ENCODE measurements around the gene GIMD1. TPM values are rescaled to one million over a fixed set of nuclear protein-coding genes. Genes with fewer than 3 reads are reported as not detected.

Gene GIMD1
- total and polyA plus RNA-seq, 9 of the 15 experiments (the other 6 are each of a cell fraction or from before 2014, with no cell fraction given) = not detected

DNA sequence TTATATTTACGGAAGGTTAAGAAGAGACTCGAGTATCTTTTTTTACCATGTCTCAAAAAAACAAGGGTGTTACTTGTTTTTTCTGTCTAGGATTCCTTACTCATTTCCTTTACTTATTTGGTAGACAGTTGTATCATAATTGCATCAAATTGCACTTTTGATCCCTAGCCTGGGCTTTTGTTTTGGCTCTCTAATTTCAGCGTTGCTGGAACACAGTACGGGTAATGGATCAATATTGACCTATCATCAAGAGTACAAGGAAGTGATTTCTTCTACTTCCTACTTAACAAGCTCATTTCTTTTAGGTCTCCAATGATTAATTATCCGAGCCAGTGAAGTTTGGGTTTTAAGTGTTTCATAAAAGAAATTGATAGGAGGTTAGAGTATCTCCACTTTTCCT lies 35.4 kb downstream of the GIMD1 start:
- Histone ChIP-seq H3K36me3 (ENCODE audit: control insufficient read depth, insufficient read depth, low read length) (peaks cover 94% of the 10 kb centered on the region), H3K4me2 (ENCODE audit: insufficient read depth, low read length) (no peak overlapping the region), H3K27me3 (ENCODE audit: control insufficient read depth in 2 of 2, insufficient read depth in 2 of 2, low read length in 2 of 2) (no peaks in the 10 kb centered on the region), H3K4me1 (replicated peaks in 1 of 2; ENCODE audit: control insufficient read depth in 2 of 2, insufficient read depth in 2 of 2, low read length in 2 of 2) (no peaks in the 10 kb centered on the region), H3K9me3 (replicated peaks; ENCODE audit: control insufficient read depth, insufficient read depth, low read depth, low read length) (peaks cover 1% of the 10 kb centered on the region; the same call in 1 of the 2 replicates), H3K27ac (ENCODE audit: extremely low read depth, low read depth, low read length) (no peak overlapping the region), H3K79me2 (ENCODE audit: control insufficient read depth, insufficient read depth, low read length) (no peaks in the 10 kb centered on the region), H2AFZ (ENCODE audit: low read depth, low read length) (no peak overlapping the region), H3K9ac (ENCODE audit: insufficient read depth in 1 of 2, low read depth in 2 of 2, low read length in 2 of 2) (no peak overlapping the region), H3K9me1 (ENCODE audit: control insufficient read depth, insufficient read depth, low read length) (no peaks in the 10 kb centered on the region), H3K4me3 (no peak overlapping the region), H4K20me1 (replicated peaks; ENCODE audit: control insufficient read depth, insufficient read depth, low read length) (no peaks in the 10 kb centered on the region)
- in situ Hi-C loops (cut with MboI) (no loop called here), intact Hi-C loops (cut with micrococcal nuclease) (no loop called here)
- ChIA-PET CTCF (ENCODE audit: low intra/inter-chr PET ratio) (no interaction called here), POLR2A (no interaction called here)
- ATAC-seq (no peak), DNase-seq (ENCODE audit: extremely low read depth in 1 of 4, low spot score in 3 of 4) (no peak), FAIRE-seq (no peak)
- TF ChIP-seq ELF1 (tag; IDR thresholded peaks at IDR 0.05) = no peak
- no peak for TF ChIP-seq ZNF407 (IDR thresholded peaks at IDR 0.05; ENCODE audit: low read depth)
- TF ChIP-seq NCOA1 (IDR thresholded peaks at IDR 0.05; ENCODE audit: low read depth) = no peak
- no peak for TF ChIP-seq E2F6 (IDR thresholded peaks at IDR 0.05; ENCODE audit: borderline replicate concordance in 1 of 2, extremely low read depth in 1 of 2, insufficient read depth in 1 of 2, insufficient read length in 1 of 2, low read depth in 1 of 2, low read length in 1 of 2, poor library complexity in 1 of 2, severe bottlenecking in 1 of 2)
- TF ChIP-seq EP400 (IDR thresholded peaks at IDR 0.05) = no peak
- no peak for TF ChIP-seq GABPA (tag; conservative IDR thresholded peaks at IDR 0.05; ENCODE audit: low read depth)
- TF ChIP-seq GATAD2A (IDR thresholded peaks at IDR 0.05) = no peak
- no peak for TF ChIP-seq ARNT (IDR thresholded peaks at IDR 0.05)
- TF ChIP-seq POLR3A (IDR thresholded peaks at IDR 0.05; ENCODE audit: borderline replicate concordance, extremely low read depth, insufficient read depth, insufficient read length) = no peak
- TF ChIP-seq, protein P1, sequence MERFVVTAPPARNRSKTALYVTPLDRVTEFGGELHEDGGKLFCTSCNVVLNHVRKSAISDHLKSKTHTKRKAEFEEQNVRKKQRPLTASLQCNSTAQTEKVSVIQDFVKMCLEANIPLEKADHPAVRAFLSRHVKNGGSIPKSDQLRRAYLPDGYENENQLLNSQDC (CRISPR knock-in tag; IDR thresholded peaks at IDR 0.05) = no peak
- TF ChIP-seq IFI16 (CRISPR knock-in tag; IDR thresholded peaks at IDR 0.05) = no peak
- TF ChIP-seq ZNF12 (CRISPR knock-in tag; IDR thresholded peaks at IDR 0.05) = no peak
- WGBS (ENCODE audit: insufficient coverage, low coverage, missing lambda C conversion rate) = 97% methylated on average over 5 of the region's 5 CpGs
- no TSS peak for BruUV-seq (replicated peaks)

Measured in K562 (cell line).